Gastroesophageal sphincter (tissue), 3 donors: Measurements from ENCODE around the gene CHD6.

Experiments
- EP300 ChIP-seq: sonication (generic); formaldehyde crosslinking; IDR thresholded peaks from one replicate; pipeline ENCODE4 v1.6.1; 2017; ENCODE audit warnings: antibody characterized with exemption, mild to moderate bottlenecking
- POLR2AphosphoS5 ChIP-seq: sonication (generic); formaldehyde crosslinking; IDR thresholded peaks from one replicate; pipeline ENCODE4 v1.6.1; 2017; ENCODE audit warnings: antibody characterized with exemption
- TF ChIP-seq, protein P1 (sequence below), 4 experiments: fragments of 200-600 bp in 2 of 4; fragments of 450-650 bp in 2 of 4; sonication (generic) in 1 of 4; IDR thresholded peaks; one replicate each; pipeline ENCODE4 v1.5.1; 2017 to 2019; ENCODE audit warnings: antibody characterized with exemption in 4 of 4, mild to moderate bottlenecking in 2 of 4, moderate library complexity in 2 of 4

DNA sequence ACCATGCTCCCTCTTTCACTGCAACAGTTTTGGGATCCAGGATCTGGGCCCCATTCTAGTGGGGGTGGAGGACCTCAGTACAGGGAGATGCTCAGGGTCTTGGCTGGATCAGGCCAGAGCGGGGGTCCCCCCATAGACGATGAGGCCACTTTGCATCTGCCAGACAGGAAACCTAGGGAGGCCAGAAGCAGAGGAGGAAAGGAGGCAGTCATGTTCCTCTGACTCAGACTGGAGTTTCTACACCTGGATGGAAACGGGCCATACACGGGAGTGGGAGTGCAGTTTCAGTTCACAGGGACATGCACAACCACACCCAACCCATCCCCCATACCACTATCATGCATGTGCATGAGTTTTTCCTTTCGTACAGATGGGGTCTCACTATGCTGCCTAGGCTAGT, 248.0 kb downstream of the CHD6 start:
- no peak for TF ChIP-seq POLR2AphosphoS5
- TF ChIP-seq, protein P1, sequence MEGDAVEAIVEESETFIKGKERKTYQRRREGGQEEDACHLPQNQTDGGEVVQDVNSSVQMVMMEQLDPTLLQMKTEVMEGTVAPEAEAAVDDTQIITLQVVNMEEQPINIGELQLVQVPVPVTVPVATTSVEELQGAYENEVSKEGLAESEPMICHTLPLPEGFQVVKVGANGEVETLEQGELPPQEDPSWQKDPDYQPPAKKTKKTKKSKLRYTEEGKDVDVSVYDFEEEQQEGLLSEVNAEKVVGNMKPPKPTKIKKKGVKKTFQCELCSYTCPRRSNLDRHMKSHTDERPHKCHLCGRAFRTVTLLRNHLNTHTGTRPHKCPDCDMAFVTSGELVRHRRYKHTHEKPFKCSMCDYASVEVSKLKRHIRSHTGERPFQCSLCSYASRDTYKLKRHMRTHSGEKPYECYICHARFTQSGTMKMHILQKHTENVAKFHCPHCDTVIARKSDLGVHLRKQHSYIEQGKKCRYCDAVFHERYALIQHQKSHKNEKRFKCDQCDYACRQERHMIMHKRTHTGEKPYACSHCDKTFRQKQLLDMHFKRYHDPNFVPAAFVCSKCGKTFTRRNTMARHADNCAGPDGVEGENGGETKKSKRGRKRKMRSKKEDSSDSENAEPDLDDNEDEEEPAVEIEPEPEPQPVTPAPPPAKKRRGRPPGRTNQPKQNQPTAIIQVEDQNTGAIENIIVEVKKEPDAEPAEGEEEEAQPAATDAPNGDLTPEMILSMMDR (IDR thresholded peaks at IDR 0.05): no peak
- no peak for TF ChIP-seq EP300
